Measurements from ENCODE around the gene MCEE.

GRCh38 chr2:71121479-71121878 lies 8.6 kb downstream of the MCEE start:
- TF ChIP-seq SP1 (IDR thresholded peaks at IDR 0.05) = no peak
- TF ChIP-seq CTBP1 (IDR thresholded peaks at IDR 0.05; ENCODE audit: borderline replicate concordance) = no peak
- TF ChIP-seq PKNOX1 (IDR thresholded peaks at IDR 0.05) = no peak
- TF ChIP-seq ELF4 (IDR thresholded peaks at IDR 0.05) = no peak
- TF ChIP-seq NFRKB (IDR thresholded peaks at IDR 0.05) = no peak
- TF ChIP-seq TARDBP (IDR thresholded peaks at IDR 0.05) = no peak
- TF ChIP-seq FOXK2 (IDR thresholded peaks at IDR 0.05) = no peak
- no peak for TF ChIP-seq FOXA1 (IDR thresholded peaks at IDR 0.05)
- TF ChIP-seq FOXM1 (IDR thresholded peaks at IDR 0.05; ENCODE audit: borderline replicate concordance) = no peak
- TF ChIP-seq SUZ12 (IDR thresholded peaks at IDR 0.05) = no peak
- no peak for TF ChIP-seq LEF1 (IDR thresholded peaks at IDR 0.05; ENCODE audit: borderline replicate concordance)
- no peak for TF ChIP-seq HDGF (IDR thresholded peaks at IDR 0.05; ENCODE audit: borderline replicate concordance)
- no peak for TF ChIP-seq BHLHE40 (IDR thresholded peaks at IDR 0.05; ENCODE audit: borderline replicate concordance)
- TF ChIP-seq ARNT (IDR thresholded peaks at IDR 0.05) = no peak
